Hematopoietic multipotent progenitor cell treated with erythropoietin and hydrocortisone succinate and interleukin-3 and kit ligand, for 8 days (in vitro differentiated cells): Measurements from ENCODE around the gene IKZF2.

ENCODE experiments used
- DNase-seq: peaks from one replicate; pipeline ENCODE4 v3.0.0-alpha.2; 2015

Gene IKZF2

GRCh38 chr2:213152065-213152794, 818 bp upstream of the IKZF2 start:
- peak; percentile 29 for DNase-seq

GRCh38 chr2:213150315-213151097, 906 bp downstream of the IKZF2 start:
- DNase-seq: no peak

DNA sequence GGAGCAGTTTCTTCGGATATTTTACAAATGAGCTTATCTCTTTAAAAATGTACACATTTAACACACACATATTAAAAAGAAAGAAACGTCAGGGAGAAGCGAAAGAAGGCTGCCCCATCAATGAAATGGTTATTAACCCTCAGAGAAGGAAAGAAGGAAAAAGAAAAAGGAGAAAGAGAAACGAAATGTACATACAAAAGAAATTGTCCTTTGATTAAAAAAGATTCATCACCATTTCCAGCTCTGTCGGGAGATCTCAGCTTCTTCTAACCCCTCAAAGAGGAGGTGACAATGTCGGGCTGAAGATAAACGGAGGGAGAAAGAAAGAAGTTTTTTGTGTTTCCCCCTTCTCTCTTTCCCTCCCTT, 1.5 kb downstream of the IKZF2 start:
- no peak for DNase-seq

DNA sequence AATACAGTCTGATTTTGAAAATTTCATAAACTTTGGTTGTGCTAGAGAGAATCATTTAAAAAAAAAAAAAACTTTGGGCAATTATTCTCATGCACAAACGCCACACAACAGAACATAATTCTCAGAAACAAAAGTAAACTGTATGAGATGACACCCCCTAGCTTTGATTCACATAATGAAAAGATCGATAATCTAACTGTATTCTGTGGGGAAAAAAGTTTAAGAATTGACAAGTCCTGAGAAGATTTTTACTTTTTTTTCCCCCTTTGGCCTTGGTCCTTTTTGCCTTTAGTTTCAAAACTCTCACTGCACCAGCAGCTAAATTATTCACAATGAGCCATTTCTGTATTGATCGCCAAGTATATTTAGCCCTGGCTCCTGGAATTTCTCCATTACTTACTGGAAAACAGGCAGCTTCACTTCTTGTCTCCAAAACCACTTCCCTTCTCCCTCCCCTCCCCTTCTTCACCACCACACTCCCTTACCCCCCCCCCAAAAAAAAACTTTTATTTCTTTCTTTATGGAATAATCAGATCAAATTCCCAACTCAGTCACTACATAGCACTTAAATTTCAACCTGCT, 2.0 kb downstream of the IKZF2 start:
- DNase-seq: no peak

DNA sequence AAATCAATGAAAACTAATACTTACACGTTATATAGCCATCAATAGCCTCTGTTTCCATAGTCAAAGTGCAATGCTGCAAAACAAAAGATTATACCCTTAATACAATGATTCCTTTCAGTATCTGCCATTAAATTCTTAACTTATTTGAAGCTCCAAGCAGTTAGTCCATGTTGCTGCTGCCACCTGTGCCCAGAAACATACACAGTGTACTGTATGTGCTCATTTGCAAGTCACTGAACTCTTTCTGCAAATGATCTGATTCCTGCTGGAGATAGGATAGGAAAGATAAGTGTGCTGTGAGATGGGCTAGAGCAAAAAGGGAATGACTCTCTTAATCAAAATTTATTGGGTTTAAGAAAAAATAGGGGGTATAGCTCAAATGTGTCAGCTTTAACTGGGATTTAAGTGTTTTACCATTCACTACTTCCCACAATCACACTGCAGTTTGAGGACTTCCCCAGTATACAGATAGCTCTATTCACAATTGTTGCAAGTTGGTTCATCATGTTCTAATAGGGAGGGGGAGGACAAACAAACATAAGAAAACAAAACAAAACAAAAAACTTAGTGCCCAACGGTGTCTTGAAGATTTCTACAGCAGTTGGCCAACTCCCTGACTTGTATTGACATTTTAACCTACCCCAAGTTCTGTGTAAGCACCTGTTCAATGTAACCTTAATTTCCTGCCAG, 2.7 kb downstream of the IKZF2 start:
- no peak for DNase-seq

- DNase-seq: no peak
Measured at GRCh38 chr2:213147538-213147937, 3.9 kb downstream of the IKZF2 start.

- no peak for DNase-seq
Measured at GRCh38 chr2:213145715-213146242, 5.6 kb downstream of the IKZF2 start.

DNA sequence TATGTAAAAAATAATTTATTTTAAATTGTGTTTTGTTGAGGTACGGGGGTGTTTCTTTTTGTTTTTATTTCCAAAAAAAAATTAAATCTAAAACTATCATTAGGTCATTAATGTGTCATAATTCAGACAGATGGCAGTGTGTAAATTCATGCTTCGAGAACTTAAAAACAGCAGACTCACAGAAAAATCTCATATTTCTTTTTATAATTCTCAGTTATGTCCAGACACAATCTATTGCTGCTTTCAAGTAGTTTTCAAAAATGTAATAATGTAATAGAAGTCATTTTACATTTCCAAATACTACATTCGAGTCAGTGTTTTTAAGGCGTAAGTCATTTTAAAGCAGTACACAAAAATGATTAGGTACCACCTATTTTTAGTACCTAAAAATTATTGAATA, 14.3 kb downstream of the IKZF2 start:
- no peak for DNase-seq

- DNase-seq: no peak
Measured at GRCh38 chr2:213129311-213129710, 22.1 kb downstream of the IKZF2 start.

DNA sequence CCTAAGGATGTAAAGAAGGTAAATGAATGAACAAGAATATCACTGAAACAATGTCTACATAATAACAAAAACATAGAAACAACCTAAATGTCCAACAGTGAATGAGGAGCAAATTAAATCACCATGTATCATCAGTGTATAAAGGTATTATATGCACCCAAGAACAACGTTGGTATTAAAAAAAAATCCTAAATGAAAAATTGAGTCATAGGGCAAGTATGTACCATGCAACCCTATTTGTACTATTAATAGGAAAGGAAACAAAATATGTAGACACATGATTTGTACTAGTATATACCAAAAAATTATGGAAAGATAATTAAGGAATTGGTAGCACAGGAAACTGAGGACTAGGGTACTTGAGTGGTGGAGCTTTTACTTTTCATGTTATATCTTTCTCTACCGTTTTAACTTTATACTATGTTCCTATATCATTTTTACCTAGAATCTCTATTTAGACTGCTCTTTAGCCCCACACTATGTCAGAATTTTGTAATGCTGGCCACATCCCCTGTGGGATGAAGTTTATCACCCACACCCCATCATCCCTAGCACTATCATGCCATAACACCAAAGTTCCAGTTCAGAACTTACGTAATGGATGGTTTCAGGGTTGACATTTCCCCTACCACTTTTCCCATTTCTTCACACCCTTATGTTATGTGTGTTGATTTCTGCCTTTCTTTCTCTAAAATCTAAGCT, 25.6 kb downstream of the IKZF2 start:
- no peak for DNase-seq

GRCh38 chr2:213122725-213123124, 28.7 kb downstream of the IKZF2 start:
- DNase-seq: no peak

- no peak for DNase-seq
Measured at GRCh38 chr2:213121690-213122089, 29.7 kb downstream of the IKZF2 start.

DNA sequence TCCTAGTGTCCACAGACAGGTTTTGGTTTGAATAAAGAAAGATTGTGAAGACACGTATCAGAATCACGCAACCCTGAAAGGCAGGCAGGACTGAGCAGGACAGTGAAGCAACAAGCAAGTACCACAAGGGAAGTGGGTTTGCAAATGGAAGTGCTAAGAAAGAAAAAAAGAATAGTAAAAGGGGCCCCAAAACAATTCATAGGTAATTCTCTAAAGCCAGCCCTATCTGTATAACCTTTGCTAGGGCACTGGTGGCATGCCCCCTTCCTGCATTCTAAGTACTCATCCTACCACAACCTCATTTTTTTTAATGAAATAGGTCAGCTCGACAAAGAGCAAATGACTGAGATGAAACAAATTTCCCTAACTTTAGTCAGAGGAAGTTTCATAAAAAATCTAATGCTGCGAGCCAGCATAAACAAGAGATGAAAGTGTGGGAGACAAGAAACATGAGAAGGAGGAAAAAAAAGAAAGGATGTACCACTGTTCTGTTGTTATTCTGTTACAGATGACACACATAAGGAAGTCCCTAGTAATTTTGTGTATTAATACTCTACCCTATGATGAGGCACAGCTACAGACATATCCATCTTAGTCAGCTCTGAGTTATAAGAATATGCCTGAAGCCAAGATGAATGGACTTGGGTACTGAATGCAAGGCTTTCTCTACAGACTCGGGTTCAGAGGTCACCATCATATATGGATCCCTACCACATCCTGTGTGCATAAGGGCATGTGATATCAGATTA, 32.2 kb downstream of the IKZF2 start:
- DNase-seq: peak; percentile 6

GRCh38 chr2:213108308-213108707, 43.1 kb downstream of the IKZF2 start:
- no peak for DNase-seq

GRCh38 chr2:213107728-213108127, 43.7 kb downstream of the IKZF2 start:
- no peak for DNase-seq

DNA sequence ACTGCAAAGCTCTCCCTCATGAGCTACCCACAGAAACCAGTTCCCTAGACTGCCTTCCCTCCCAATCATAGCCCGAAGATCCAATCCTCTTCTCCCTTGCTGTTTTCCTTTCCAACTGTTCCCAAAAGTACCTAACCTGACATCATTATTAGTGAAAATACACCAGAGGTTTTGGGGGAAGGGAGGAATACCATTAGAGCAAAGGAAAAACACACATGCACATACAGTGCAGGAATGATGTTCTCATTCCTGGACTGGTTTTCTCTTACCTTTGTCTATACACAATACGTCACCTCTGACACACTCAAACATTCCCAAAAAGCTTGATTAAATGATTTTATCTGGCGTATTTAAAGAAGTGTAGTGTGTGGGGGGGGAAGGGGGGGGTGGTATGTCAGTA, 46.2 kb downstream of the IKZF2 start:
- DNase-seq: no peak

DNA sequence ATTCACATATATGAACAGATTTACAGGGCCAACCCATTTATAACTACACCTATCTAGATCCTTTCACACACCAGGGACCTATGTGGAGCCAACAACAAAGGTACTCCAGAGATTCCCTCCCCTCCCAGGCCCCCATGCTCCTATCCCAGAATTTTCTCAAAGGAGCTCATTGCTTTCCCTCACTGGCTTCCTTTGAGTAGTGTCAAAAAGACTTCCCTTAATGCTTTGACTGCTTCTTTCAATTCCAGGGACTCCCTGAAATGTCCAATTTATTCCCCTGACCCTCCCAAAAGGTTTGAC, 46.6 kb downstream of the IKZF2 start:
- no peak for DNase-seq

GRCh38 chr2:213104092-213104902, 47.1 kb downstream of the IKZF2 start:
- DNase-seq: peak; percentile 20

GRCh38 chr2:213101692-213102460, 49.5 kb downstream of the IKZF2 start:
- DNase-seq: no peak

- no peak for DNase-seq
Measured at GRCh38 chr2:213101109-213101508, 50.3 kb downstream of the IKZF2 start.
